ENCODE results near the gene THSD7A.

The THSD7A gene

GRCh38 chr7:11376529-11376928 lies 455.5 kb downstream of the THSD7A start:
- Mint-ChIP-seq H3K36me3 (no peaks in the 10 kb centered on the region), H3K4me3 (no peak overlapping the region), H3K9me3 (ENCODE audit: low read depth) (no peaks in the 10 kb centered on the region), H3K27me3 (peaks cover 2% of the 10 kb centered on the region), H3K27ac (no peak overlapping the region), H3K4me1 (ENCODE audit: low read depth) (no peaks in the 10 kb centered on the region)

- H3K27me3 Mint-ChIP-seq: peaks cover 2% of the 10 kb centered on the region
- H3K4me3 Mint-ChIP-seq: no peak overlapping the region
- no peaks in the 10 kb centered on the region for H3K36me3 Mint-ChIP-seq
- H3K9me3 Mint-ChIP-seq (ENCODE audit: low read depth): no peaks in the 10 kb centered on the region
- no peaks in the 10 kb centered on the region for H3K4me1 Mint-ChIP-seq (ENCODE audit: low read depth)
- no peak overlapping the region for H3K27ac Mint-ChIP-seq
These were observed 457.4 kb downstream of the THSD7A start for GRCh38 chr7:11374629-11375028.

- Mint-ChIP-seq H3K36me3 (no peaks in the 10 kb centered on the region), H3K27ac (no peak overlapping the region), H3K4me3 (no peak overlapping the region), H3K4me1 (ENCODE audit: low read depth) (no peaks in the 10 kb centered on the region), H3K9me3 (ENCODE audit: low read depth) (no peaks in the 10 kb centered on the region), H3K27me3 (peaks cover 2% of the 10 kb centered on the region)
These were observed 458.4 kb downstream of the THSD7A start for GRCh38 chr7:11373546-11374142.

- no peak overlapping the region for H3K4me3 Mint-ChIP-seq
- no peaks in the 10 kb centered on the region for H3K9me3 Mint-ChIP-seq (ENCODE audit: low read depth)
- peaks cover 3% of the 10 kb centered on the region for H3K27me3 Mint-ChIP-seq
- H3K4me1 Mint-ChIP-seq (ENCODE audit: low read depth): no peaks in the 10 kb centered on the region
- H3K36me3 Mint-ChIP-seq: no peaks in the 10 kb centered on the region
- no peak overlapping the region for H3K27ac Mint-ChIP-seq
These were observed 462.3 kb downstream of the THSD7A start for GRCh38 chr7:11369696-11370095.

GRCh38 chr7:11366118-11366517 lies 465.9 kb downstream of the THSD7A start:
- Mint-ChIP-seq H3K4me1 (ENCODE audit: low read depth) (no peaks in the 10 kb centered on the region), H3K36me3 (no peaks in the 10 kb centered on the region), H3K27ac (no peak overlapping the region), H3K9me3 (ENCODE audit: low read depth) (no peaks in the 10 kb centered on the region), H3K4me3 (no peak overlapping the region), H3K27me3 (peaks cover 1% of the 10 kb centered on the region)

GRCh38 chr7:11358637-11359036 lies 473.4 kb downstream of the THSD7A start:
- Mint-ChIP-seq H3K4me3 (no peak overlapping the region), H3K4me1 (ENCODE audit: low read depth) (no peaks in the 10 kb centered on the region), H3K27me3 (no peaks in the 10 kb centered on the region), H3K36me3 (no peaks in the 10 kb centered on the region), H3K9me3 (ENCODE audit: low read depth) (no peaks in the 10 kb centered on the region), H3K27ac (no peak overlapping the region)

- Mint-ChIP-seq H3K27ac (no peak overlapping the region), H3K4me3 (no peak overlapping the region), H3K27me3 (peaks cover 9% of the 10 kb centered on the region), H3K9me3 (ENCODE audit: low read depth) (no peaks in the 10 kb centered on the region), H3K4me1 (ENCODE audit: low read depth) (no peaks in the 10 kb centered on the region), H3K36me3 (no peaks in the 10 kb centered on the region)
These were observed 476.5 kb downstream of the THSD7A start for GRCh38 chr7:11355399-11356005.

- H3K27me3 Mint-ChIP-seq: peaks cover 8% of the 10 kb centered on the region
These were observed 485.7 kb downstream of the THSD7A start for GRCh38 chr7:11346302-11346701.

GRCh38 chr7:11345621-11346020 lies 486.4 kb downstream of the THSD7A start:
- Mint-ChIP-seq H3K4me1 (ENCODE audit: low read depth) (peaks cover 4% of the 10 kb centered on the region), H3K4me3 (no peak overlapping the region)

More at GRCh38 chr7:11346302-11346701, 485.7 kb downstream of the THSD7A start:
- Mint-ChIP-seq H3K27ac (no peak overlapping the region), H3K36me3 (no peaks in the 10 kb centered on the region), H3K4me1 (ENCODE audit: low read depth) (peaks cover 4% of the 10 kb centered on the region), H3K4me3 (no peak overlapping the region), H3K9me3 (ENCODE audit: low read depth) (no peaks in the 10 kb centered on the region)

GRCh38 chr7:11343818-11344413 lies 488.1 kb downstream of the THSD7A start:
- peaks cover 6% of the 10 kb centered on the region for H3K27me3 Mint-ChIP-seq
- no peaks in the 10 kb centered on the region for H3K9me3 Mint-ChIP-seq (ENCODE audit: low read depth)
- no peak overlapping the region for H3K4me3 Mint-ChIP-seq
- H3K36me3 Mint-ChIP-seq: no peaks in the 10 kb centered on the region
- peaks cover 4% of the 10 kb centered on the region for H3K4me1 Mint-ChIP-seq (ENCODE audit: low read depth)
- H3K27ac Mint-ChIP-seq: no peak overlapping the region

More at GRCh38 chr7:11345621-11346020, 486.4 kb downstream of the THSD7A start:
- H3K27ac Mint-ChIP-seq: no peak overlapping the region
- no peaks in the 10 kb centered on the region for H3K36me3 Mint-ChIP-seq
- no peaks in the 10 kb centered on the region for H3K9me3 Mint-ChIP-seq (ENCODE audit: low read depth)
- peaks cover 6% of the 10 kb centered on the region for H3K27me3 Mint-ChIP-seq

- peaks cover 4% of the 10 kb centered on the region for H3K4me1 Mint-ChIP-seq (ENCODE audit: low read depth)
- no peaks in the 10 kb centered on the region for H3K36me3 Mint-ChIP-seq
- peaks cover 6% of the 10 kb centered on the region for H3K27me3 Mint-ChIP-seq
- no peaks in the 10 kb centered on the region for H3K9me3 Mint-ChIP-seq (ENCODE audit: low read depth)
- H3K4me3 Mint-ChIP-seq: no peak overlapping the region
- H3K27ac Mint-ChIP-seq: no peak overlapping the region
These were observed 488.9 kb downstream of the THSD7A start for GRCh38 chr7:11343136-11343535.

- no peak overlapping the region for H3K4me3 Mint-ChIP-seq
- H3K27ac Mint-ChIP-seq: no peak overlapping the region
- H3K4me1 Mint-ChIP-seq (ENCODE audit: low read depth): peaks cover 4% of the 10 kb centered on the region
- no peaks in the 10 kb centered on the region for H3K36me3 Mint-ChIP-seq
- peaks cover 9% of the 10 kb centered on the region for H3K27me3 Mint-ChIP-seq
- H3K9me3 Mint-ChIP-seq (ENCODE audit: low read depth): no peaks in the 10 kb centered on the region
These were observed 490.6 kb downstream of the THSD7A start for GRCh38 chr7:11341285-11341944.

- H3K4me3 Mint-ChIP-seq: no peak overlapping the region
- H3K27me3 Mint-ChIP-seq: peaks cover 3% of the 10 kb centered on the region
- no peaks in the 10 kb centered on the region for H3K36me3 Mint-ChIP-seq
- H3K4me1 Mint-ChIP-seq (ENCODE audit: low read depth): no peaks in the 10 kb centered on the region
- no peak overlapping the region for H3K27ac Mint-ChIP-seq
- no peaks in the 10 kb centered on the region for H3K9me3 Mint-ChIP-seq (ENCODE audit: low read depth)
These were observed 495.6 kb downstream of the THSD7A start for GRCh38 chr7:11336432-11336831.

- Mint-ChIP-seq H3K36me3 (no peaks in the 10 kb centered on the region), H3K4me3 (no peak overlapping the region), H3K27ac (no peak overlapping the region), H3K9me3 (ENCODE audit: low read depth) (no peaks in the 10 kb centered on the region), H3K27me3 (peaks cover 3% of the 10 kb centered on the region), H3K4me1 (ENCODE audit: low read depth) (no peaks in the 10 kb centered on the region)
These were observed 496.1 kb downstream of the THSD7A start for GRCh38 chr7:11335947-11336346.

GRCh38 chr7:11332865-11333228 lies 499.2 kb downstream of the THSD7A start:
- Mint-ChIP-seq H3K4me3 (no peak overlapping the region), H3K36me3 (no peaks in the 10 kb centered on the region), H3K27me3 (peaks cover 2% of the 10 kb centered on the region), H3K9me3 (ENCODE audit: low read depth) (no peaks in the 10 kb centered on the region), H3K27ac (no peak overlapping the region), H3K4me1 (ENCODE audit: low read depth) (no peaks in the 10 kb centered on the region)
